HepG2 (cell line): ENCODE data around the gene FAM171A2. TPM values are rescaled to one million over a fixed set of nuclear protein-coding genes. Genes with fewer than 3 reads are reported as not detected.

Source experiments
- CHD4 ChIP-seq: fragments of 200-600 bp; sonication (generic); IDR thresholded peaks from 2 replicates; pipeline ENCODE4 v1.7.0; 2017; ENCODE audit warnings: mild to moderate bottlenecking, low read length, borderline replicate concordance
- HNRNPK ChIP-seq: fragments of 200-400 bp; formaldehyde crosslinking; IDR thresholded peaks from 2 replicates; pipeline ENCODE4 v1.6.1; 2018; ENCODE audit warnings: low read length, low read depth, moderate library complexity, mild to moderate bottlenecking; ENCODE audit not compliant: poor library complexity, severe bottlenecking
- KMT2B ChIP-seq: IDR thresholded peaks from 2 replicates; pipeline ENCODE4 v1.6.1; 2016; ENCODE audit warnings: missing genetic modification reagents, missing compliant biosample characterization
- MYPOP ChIP-seq: sonication (generic); formaldehyde crosslinking; IDR thresholded peaks from 2 replicates; pipeline ENCODE4 v1.8.1; 2023; ENCODE audit warnings: mild to moderate bottlenecking, moderate library complexity, missing genetic modification reagents
- NCOA2 ChIP-seq: sonication (generic); formaldehyde crosslinking; IDR thresholded peaks from 2 replicates; pipeline ENCODE4 v1.8.0; 2022; ENCODE audit warnings: inconsistent platforms
- NFATC3 ChIP-seq: sonication (generic); formaldehyde crosslinking; IDR thresholded peaks from 2 replicates; pipeline ENCODE4 v1.5.1; 2020; ENCODE audit warnings: mild to moderate bottlenecking, missing genetic modification reagents
- NFE2 ChIP-seq: sonication (generic); formaldehyde crosslinking; IDR thresholded peaks from 2 replicates; pipeline ENCODE4 v1.4.0; 2020; ENCODE audit warnings: missing genetic modification reagents
- PAXIP1 ChIP-seq: sonication (generic); formaldehyde crosslinking; conservative IDR thresholded peaks from 2 replicates; pipeline ENCODE4 v1.4.0; 2020; ENCODE audit warnings: mild to moderate bottlenecking, missing genetic modification reagents, moderate library complexity
- RBM22 ChIP-seq: fragments of 200-400 bp; formaldehyde crosslinking; optimal IDR thresholded peaks from 2 replicates; pipeline ENCODE3; 2017; ENCODE audit warnings: mild to moderate bottlenecking, low read length, moderate library complexity
- RERE ChIP-seq: IDR thresholded peaks from 2 replicates; pipeline ENCODE4 v1.6.1; 2016; ENCODE audit warnings: low read depth, missing genetic modification reagents, missing compliant biosample characterization
- SP4 ChIP-seq: sonication (generic); formaldehyde crosslinking; IDR thresholded peaks from 2 replicates; pipeline ENCODE4 v1.8.1; 2023; ENCODE audit warnings: mild to moderate bottlenecking, missing genetic modification reagents
- TBX3 ChIP-seq: fragments of 450-650 bp; IDR thresholded peaks from 2 replicates; pipeline ENCODE4 v1.6.1; 2017; ENCODE audit warnings: antibody characterized with exemption, mild to moderate bottlenecking, inconsistent platforms, borderline replicate concordance
- TEAD3 ChIP-seq: optimal IDR thresholded peaks from 2 replicates; pipeline ENCODE3; 2016; ENCODE audit warnings: borderline replicate concordance
- ZKSCAN5 ChIP-seq: sonication (generic); formaldehyde crosslinking; IDR thresholded peaks from 2 replicates; pipeline ENCODE4 v1.5.1; 2020; ENCODE audit warnings: mild to moderate bottlenecking, missing genetic modification reagents
- ZNF501 ChIP-seq: sonication (generic); formaldehyde crosslinking; IDR thresholded peaks from 2 replicates; pipeline ENCODE4 v1.5.1; 2020; ENCODE audit warnings: mild to moderate bottlenecking, moderate library complexity, missing genetic modification reagents
- ZNF569 ChIP-seq: sonication (generic); formaldehyde crosslinking; IDR thresholded peaks from 2 replicates; pipeline ENCODE4 v1.5.0; 2020; ENCODE audit warnings: mild to moderate bottlenecking, missing genetic modification reagents, moderate library complexity, borderline replicate concordance
- ZNF605 ChIP-seq: sonication (generic); formaldehyde crosslinking; IDR thresholded peaks from 2 replicates; pipeline ENCODE4 v1.8.0; 2022; ENCODE audit warnings: mild to moderate bottlenecking, missing genetic modification reagents
- ZNF614 ChIP-seq: IDR thresholded peaks from 2 replicates; pipeline ENCODE4 v1.6.1; 2018; ENCODE audit warnings: missing biosample characterization, missing genetic modification reagents, inconsistent platforms, borderline replicate concordance
- ZNF747 ChIP-seq: sonication (generic); formaldehyde crosslinking; IDR thresholded peaks from 2 replicates; pipeline ENCODE4 v1.8.1; 2023; ENCODE audit warnings: missing genetic modification reagents, mild to moderate bottlenecking, borderline replicate concordance
- polyA plus RNA-seq, 8 experiments: library from polyadenylated mRNA; depleted of rRNA in 3 of 8; stranded (reverse) in 7 of 8; unstranded in 1 of 8; fragments of >200 nt; fragmentation: Illumina TruSeq in 4 of 8; extraction: Trizol in 4 of 8; gene quantifications; 2 replicates each; pipeline versions ENCODE4 v1.2.1 to v1.2.3, GENCODE V29; 2011 to 2016; ENCODE audit warnings: low read depth in 4 of 8, missing spikeins in 1 of 8, mixed read lengths in 1 of 8; ENCODE audit not compliant: insufficient read depth in 1 of 8
- total RNA-seq, 5 experiments: library from RNA; depleted of rRNA; stranded (reverse); fragments of >200 nt; fragmentation: Illumina TruSeq; extraction: Trizol; gene quantifications; 2 replicates each; pipeline ENCODE4 v1.2.3, GENCODE V29; 2016; ENCODE audit warnings: low read depth in 1 of 5

Gene FAM171A2
- total and polyA plus RNA-seq, 2 of the 13 experiments (the other 11 are each of a cell fraction or from before 2014, with no cell fraction given), result 1.8 to 3.6 TPM

- TF ChIP-seq TBX3 (peak; percentile 12; the same call in 1 of the 2 replicates), NCOA2 (CRISPR knock-in tag) (no peak; the same call in 1 of the 2 replicates), ZNF501 (peak; percentile 69; the same call in 1 of the 2 replicates), ZNF747 (CRISPR knock-in tag) (peak; percentile 17; the same call in 1 of the 2 replicates), ZNF605 (CRISPR knock-in tag) (peak; percentile 65; the same call in 1 of the 2 replicates), RBM22 (no peak), NFE2 (CRISPR knock-in tag) (no peak), SP4 (CRISPR knock-in tag) (0 out of 2 replicates have a peak, but pooled peaks have one; percentile 50), KMT2B (CRISPR knock-in tag) (peak; percentile 81), TEAD3 (peak; percentile 98), ZNF614 (CRISPR knock-in tag) (peak; percentile 95; the same call in 1 of the 2 replicates), MYPOP (peak; percentile 85; the same call in 1 of the 2 replicates), RERE (CRISPR knock-in tag) (no peak), PAXIP1 (no peak), CHD4 (no peak), HNRNPK (no peak), ZKSCAN5 (CRISPR knock-in tag) (no peak), NFATC3 (CRISPR knock-in tag) (no peak; the same call in 1 of the 2 replicates), ZNF569 (no peak)
Measured at GRCh38 chr17:44344939-44345453, 18.7 kb downstream of the FAM171A2 start, which contains the start of gene GRN (continued).
